ENCODE results near the gene AHR.

DNA sequence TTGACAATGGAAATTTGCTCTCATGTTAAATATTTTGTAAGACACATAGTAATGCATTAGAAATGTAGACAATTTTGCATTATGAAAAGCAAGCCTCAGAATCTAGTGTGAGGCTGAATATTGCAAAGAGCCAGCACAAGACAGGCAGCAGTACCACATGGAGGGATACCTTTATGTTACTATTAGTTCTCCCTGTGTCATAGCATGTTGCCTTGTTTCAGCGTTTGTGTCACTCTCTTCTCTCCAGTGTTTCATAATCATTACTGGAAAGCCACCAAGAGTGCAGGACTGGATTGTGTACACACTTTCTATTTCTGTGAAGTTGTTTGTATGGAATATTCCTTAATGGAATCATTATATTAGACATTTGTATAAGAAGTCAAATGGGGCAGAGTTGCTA is 8.5 kb downstream of the AHR start:
- TF ChIP-seq, protein P1, sequence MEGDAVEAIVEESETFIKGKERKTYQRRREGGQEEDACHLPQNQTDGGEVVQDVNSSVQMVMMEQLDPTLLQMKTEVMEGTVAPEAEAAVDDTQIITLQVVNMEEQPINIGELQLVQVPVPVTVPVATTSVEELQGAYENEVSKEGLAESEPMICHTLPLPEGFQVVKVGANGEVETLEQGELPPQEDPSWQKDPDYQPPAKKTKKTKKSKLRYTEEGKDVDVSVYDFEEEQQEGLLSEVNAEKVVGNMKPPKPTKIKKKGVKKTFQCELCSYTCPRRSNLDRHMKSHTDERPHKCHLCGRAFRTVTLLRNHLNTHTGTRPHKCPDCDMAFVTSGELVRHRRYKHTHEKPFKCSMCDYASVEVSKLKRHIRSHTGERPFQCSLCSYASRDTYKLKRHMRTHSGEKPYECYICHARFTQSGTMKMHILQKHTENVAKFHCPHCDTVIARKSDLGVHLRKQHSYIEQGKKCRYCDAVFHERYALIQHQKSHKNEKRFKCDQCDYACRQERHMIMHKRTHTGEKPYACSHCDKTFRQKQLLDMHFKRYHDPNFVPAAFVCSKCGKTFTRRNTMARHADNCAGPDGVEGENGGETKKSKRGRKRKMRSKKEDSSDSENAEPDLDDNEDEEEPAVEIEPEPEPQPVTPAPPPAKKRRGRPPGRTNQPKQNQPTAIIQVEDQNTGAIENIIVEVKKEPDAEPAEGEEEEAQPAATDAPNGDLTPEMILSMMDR (IDR thresholded peaks at IDR 0.05), result no peak
- no peak for TF ChIP-seq ZFX (IDR thresholded peaks at IDR 0.05; ENCODE audit: borderline replicate concordance)

Measured in 22Rv1 (cell line).